ENCODE data around the gene RGS7.

GRCh38 chr1:241181971-241182370 lies 175.0 kb downstream of the RGS7 start:
- no peak for TF ChIP-seq CTCF (IDR thresholded peaks at IDR 0.05 in 8 of 11, conservative IDR thresholded peaks at IDR 0.05 in 3 of 11)
- TF ChIP-seq POLR2A (IDR thresholded peaks at IDR 0.05) = no peak
